Measurements from ENCODE around the gene SCUBE1.
A peak's percentile ranks its signal among the peaks of the same experiment; 100 is the strongest.

Gene SCUBE1

DNA sequence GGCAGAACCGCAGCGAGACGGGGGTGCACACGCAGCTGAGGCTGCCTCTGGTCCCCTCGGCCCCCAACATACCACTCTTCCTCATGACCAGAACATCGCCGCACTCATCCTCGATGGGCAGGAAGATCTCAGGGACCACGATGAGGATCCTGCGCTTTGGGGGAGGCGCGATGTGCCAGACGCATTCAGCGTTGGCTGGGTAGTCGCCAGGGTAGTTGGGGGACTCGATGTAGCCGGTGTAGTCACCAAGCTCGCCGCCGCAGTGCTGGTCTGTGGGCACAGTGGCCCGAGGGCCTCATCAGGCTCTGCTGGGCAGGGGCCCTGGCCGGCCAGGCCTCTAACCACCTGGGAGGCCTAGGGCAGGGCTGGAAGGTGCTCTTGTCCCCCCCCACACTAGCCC is 133.2 kb downstream of the SCUBE1 start:
- DNase-seq, result no peak

DNA sequence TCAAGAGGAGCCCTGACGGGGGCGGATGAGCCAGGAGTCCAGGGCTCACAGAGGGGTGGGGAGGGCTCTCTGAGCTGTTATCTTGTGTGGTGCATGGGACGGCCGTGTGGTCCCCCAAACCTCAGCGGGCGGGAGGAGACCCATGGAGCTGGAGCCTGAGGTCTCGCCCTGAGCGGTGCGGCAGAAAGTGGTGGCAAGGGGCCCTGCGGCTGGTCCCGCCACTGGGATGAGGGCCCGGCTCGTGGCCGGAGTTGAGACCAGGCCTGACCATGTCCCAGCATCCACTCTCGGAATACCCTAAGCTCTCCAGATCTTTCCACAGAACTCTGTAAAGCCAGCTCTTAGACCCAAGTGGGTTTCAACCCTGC is 133.7 kb downstream of the SCUBE1 start:
- DNase-seq, result no peak

DNA sequence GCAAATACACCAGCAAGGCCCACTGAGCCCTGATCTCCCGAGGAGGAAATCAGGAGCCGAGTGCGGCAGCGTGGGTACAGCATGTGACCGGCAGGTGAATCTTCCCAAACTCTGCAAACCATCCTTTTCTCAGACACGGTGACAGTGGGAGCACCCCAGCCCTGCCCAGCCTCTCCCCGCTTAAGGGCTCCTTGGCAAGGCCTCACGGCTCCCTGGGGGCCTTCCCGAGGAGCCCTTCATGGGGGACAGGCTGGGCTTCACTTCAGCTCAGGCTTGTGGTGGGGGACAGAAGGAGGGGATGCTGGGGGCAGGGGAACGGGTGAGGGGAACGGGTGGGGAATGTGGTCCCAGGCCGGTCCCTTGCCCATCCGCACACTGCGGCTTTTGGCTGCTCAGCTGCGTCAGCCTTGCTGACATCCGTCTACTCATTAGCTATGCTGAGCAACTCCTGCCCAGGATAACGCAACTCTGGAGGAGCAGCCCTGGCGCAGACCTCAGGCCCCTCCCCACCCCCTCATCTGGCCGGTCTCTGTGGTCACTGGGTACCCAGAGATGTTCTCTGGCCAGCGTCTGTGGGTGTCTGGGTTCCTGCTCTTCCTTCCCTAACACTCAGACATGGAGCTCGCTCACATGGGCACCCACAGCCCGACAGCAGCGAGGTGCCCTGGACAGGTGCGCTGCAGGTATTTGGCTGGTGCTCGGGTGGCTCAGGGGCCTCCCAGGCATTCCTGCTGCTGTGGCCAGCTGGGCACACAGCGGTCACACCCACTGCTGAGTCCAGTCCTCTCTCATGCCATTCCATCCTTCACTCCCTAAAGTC is 134.3 kb downstream of the SCUBE1 start:
- DNase-seq, result no peak

DNA sequence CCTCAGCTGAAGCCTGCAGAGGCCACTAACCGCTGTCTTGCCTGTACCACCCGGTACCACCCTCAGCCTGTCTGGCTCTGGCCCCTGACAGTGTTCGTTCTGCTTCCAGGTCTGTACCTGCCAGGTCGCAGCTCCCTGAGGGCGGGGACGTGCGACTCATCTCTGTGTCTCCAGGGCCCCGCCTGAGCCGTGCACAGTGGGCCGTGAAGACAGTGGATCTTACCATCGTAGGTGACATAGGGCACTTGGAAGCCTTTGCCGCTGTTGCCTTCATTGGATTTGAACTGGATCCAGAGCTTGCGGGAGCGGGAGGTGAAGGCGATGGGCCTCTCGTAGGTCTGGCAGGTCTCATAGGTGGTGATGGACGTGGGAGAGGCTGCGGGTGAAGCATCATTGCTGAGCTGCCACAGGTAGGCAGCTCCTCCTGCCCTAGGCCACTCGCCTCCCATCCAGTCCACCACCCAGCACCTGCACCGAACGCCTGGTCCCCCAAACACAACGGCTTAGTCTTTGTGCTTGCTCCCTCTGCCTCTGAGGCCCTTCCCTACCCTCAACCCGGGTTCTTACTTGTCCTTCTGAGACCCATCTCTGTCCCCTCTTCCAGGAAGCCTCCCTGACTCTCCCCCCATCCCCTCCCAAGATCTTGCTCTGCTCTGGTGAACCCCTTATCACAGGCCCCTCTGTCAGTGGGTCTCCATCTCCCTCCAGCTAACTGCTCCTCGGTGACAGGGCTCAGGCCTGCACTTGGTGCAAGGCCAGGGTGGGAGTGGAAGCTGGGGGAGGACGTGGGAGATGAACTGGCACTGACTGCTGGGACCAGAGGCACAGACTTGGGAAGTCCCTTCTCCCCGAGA is 135.1 kb downstream of the SCUBE1 start:
- no peak for DNase-seq

DNA sequence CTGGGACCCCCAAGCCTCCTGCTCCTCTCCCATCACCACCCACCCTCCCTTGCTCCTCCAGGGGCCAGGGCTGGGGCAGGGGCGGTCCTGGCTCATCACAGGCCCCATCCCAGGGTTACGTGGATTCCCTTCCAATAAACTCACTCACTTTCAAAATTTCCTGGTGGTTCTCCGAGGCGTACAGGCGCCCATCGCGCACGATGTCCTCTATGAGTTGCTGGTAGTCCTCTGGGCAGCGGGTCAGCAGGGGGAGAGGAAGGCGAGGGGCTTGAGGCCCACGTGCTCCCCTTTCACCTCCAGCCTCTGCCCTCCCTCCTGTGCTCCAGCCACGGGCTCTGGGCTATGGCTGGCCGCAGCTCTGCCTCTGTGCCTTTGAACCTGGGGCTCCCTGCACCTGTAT is 135.8 kb downstream of the SCUBE1 start:
- no peak for DNase-seq

DNA sequence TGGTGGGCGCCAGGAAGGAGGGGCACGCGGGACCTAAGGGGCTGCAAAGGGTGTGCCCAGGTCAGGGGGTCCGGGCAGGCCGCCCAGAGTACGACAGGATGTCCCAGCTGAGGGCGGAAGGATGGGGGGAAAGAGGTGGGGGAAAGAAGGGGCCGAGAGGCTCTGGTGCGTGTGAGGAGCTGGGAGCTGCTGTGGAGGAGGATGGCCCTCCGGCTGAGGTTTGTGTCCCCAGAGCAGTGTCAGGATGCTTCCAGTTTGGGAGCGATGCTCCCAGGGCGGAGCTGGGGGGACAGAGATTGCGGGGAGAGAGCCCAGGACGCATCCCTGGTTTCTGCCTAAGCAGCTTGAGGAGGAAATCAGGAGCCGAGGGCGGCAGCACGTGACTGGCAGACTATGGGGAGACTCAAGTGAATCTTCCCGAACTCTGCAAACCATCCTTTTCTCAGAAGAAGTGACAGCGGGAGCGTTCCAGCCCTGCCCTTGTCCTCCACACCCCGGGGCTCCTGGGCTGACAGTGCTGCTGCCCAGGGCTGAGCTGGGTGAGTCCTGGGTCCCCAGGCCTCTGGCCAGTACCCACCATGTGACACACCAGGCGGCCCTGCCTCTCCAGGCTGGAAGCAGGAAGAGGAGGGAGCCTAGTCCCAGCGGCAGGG is 136.5 kb downstream of the SCUBE1 start:
- DNase-seq, result no peak

DNA sequence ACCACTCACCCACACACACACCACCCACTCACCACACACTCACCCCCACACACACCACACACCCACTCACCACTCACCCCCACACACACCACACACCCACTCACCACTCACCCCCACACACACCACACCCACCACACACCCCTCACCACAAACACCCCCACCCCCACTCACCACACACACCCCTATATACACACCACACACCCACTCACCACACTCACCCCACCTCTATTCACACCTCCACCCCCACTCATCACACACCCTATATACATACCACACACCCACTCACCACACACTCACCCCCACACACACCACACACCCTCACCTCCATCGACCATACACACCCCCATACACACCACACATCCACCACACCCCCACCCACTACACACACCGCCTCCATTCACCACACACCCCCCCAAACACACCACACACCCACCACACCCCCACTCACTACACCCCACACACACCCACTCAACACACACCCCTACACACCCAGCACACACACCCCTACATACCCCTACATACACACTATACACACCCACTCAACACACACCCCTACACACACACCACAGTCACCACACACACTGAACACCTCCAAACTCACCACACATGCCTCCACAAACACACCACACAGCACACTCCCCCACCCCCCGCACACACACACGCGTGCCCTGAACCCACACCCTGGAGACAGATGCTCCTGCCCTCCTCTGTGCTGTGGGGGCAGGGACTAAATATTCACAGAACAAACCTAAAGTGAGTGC is 137.2 kb downstream of the SCUBE1 start:
- DNase-seq, result peak; percentile 32

DNA sequence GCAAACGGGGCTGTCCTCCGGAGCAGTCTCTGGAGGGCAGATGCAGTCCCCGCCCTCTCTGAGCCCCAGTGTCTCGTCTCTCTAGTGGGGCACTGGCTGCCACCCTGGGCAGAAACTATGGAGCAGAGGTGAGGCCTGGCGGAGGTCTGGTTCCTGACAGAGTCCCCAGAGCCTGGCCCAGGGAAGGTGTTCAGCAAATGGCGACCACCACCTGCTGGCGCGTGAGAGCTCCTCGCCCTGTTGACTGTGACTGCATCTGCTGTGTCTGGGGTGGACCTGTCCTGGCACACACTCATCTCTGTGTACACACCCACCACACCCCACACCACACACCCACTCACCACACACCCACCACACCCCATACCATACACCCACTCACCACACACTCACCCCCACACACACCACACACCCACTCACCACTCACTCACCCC is 137.9 kb downstream of the SCUBE1 start:
- no peak for DNase-seq

DNA sequence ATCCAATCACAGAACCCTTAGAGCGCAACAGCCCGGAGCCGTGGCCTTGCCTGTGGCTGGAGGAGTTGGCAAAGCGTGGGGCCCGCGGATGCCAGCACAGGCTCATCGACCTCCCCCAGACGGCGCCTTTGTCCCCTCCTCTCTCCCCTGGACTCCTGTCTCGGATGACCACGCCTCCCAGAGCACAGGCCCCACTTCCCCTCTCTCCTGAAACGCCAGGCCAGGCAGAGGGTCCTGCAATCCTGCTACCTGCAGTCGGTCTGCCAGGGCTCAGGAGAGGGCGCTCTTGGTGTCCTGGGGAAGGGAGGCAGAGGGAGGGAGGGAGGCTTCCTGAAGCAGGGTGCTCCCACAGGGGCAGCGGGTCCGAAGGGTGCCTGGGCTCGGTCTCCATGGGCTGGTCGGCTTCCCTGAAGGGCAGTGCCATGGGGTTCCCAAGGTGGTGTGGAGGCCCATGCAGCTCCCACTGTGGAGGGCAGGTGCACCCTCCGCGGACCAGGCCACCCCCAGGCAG is 139.6 kb downstream of the SCUBE1 start:
- no peak for DNase-seq

DNA sequence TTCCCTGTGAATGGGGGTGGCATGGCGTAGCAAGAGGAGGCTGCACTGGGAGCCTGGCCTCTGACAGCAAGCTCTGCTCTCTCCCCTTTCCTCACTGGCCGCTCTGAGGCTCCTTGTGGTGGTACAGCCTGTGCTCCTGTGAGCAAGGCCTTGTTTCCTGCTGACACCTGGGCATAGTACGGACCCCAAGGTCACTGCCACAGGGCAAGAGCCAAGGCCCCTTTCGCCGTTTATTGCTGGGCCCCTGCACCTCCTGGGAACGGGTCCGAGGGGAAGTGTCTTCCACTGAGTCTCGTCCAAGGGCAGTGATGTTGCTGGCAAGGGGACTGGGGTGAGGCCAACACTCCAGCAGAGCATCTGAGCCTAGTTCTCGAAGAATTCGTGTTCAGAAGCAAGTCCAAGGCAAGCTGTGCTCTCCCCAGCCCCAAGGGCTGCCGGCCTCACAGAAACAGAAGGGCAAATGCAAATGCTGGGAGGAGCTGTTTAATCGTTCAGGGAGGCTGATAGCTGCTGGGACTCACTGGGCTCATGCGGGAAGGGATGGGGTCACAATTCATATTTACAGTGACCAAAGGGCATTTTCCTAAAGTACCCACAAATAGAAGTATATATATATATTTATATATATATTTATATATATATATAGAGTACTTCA is 140.3 kb downstream of the SCUBE1 start:
- no peak for DNase-seq

DNA sequence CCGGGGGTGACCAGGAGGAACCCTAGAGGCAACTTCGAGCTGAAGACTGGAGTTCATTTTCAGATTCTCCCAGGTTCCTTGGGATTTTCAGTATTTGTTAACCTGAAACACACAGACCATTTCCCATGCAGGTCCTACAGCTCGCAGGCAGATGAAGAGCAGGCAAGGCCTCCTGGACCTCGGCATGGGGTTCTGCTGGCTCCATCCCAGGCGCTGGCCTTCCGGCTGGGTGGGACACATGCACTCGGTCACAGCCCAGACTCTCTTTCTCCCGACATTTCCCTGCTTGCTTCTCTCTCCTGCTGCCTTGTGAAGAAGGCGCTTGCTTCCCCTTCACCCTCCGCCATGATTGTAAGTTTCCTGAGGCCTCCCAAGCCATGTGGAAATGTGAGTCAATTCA is 140.8 kb downstream of the SCUBE1 start:
- DNase-seq, result no peak

DNA sequence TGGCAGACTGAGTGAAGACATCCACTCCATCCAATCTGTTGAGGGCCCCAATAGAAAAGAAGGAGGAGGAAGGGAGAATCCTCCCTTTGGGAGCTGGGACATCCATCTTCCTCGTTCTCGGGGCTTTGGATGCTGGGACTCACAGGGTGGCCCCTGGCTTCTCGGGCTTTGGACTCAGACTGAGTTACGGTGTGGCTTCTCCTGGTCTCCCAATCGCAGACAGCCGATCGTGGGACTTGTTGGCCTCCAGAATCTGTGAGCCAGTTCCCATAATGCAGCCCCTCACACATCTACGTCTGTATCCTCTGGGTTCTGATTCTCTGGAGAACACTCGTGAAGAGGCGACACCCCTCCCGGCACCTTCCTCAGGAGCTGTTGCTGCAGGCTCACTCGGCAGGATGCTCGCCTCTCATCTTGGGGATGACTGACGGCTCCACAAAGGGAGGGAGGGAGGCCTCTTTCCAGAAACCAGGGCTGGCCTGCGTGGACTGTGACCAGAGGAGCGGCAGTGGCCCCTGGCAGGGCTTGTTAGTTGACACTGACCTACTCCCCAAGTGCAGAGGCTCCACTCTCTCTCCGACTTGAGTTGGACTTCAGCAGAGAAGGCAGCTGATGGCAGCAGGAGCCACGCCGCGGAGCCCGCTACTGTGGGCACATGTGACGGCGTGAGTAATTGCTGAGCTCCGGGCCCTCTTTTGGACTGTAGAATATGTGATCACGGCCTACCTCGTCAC is 141.5 kb downstream of the SCUBE1 start:
- no peak for DNase-seq

DNA sequence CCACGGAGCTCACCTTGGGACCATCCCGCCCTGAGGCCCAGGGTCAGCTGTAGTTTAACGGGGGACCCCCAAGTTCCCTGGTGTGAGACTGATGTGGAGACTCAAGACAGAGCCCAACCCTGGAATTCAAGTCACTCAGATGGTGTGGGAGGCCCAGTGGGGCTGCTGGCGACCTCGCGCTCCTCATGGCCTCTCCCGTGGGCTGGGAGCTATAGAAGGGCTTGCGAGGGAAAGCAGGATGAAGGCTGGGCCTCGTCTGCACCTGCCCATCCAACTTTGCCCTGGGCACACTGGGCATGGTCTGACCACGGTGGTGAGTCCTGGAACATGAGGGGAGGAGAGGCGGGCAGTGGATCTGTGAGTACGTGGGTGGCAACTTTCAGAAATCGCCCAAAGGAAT is 142.6 kb downstream of the SCUBE1 start:
- no peak for DNase-seq

DNA sequence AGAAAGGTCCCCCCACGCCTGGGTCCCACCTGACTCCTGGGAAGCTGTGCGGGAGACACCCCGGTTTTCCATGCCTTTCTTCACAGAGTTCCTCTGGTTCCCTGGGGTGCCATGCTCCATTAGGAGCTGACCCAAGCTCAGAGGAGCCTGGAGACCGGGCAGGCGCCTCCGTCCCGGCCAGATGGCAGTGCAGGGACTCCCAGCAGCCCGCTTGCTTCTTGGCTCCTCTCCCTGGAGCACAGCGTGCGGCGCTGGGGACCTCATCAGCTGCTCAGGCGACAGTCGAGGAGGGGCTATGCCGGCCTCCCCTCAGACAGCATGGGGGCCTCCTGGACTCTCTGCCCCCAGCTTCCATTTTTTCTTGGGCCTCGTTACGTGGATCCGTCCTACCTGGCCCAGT is 143.1 kb downstream of the SCUBE1 start:
- DNase-seq, result no peak

DNA sequence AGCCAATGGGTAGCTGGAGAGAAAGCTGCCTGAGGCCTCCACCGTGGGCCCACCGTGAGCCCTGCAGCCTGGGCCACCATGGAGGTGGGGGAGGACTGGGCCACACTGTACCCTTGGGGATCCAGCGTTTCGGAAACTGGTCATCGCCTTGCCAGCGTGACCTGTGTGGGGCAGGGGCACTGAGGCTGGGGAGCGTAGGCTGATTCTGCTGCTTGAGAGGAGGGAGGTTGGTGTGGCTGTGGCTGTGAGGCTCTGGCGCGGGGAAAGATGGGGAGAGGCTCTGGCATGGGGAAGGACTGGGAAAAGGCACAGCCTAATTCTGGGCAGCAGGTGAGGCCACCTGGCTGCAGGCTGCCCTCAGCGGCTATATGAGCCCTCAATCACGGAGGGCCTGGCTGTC is 143.6 kb downstream of the SCUBE1 start:
- no peak for DNase-seq

DNA sequence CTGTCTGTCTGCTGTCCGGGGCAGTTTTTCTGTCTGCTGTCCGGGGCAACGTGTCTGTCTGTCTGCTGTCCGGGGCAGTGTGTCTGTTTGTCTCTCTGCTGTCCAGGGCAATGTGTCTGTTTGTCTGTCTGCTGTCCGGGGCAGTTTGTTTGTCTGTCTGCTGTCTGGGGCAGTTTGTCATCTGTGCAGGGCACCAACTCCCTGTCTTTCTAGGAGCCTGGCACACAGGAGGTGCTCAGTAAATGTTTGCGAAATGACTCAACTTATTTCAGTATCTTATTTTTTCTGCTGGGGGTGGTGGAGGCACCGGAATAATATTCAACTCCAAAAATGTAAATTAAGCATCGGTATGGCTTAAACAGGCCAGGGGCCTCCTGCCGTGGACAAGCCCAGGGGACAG is 144.2 kb downstream of the SCUBE1 start:
- no peak for DNase-seq

DNA sequence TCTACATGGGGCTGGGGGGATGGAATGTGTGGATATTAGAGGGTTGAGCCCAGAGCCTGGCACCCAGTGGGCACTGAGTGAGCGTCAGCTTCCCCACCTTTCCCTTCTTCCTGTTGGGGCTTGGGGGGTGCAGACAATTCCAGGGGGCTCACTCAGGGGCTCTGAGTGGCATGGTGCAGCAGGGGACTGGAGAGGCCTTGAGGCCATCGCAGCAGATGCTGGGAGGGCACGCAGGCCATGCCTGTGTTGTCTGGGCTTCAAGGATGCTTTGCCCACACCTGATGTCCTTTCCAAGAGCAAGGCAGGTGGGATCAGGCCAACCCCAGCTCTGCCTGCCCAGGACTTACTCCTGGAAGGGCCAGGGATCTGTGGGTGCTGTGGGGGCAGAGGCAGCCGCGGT is 145.0 kb downstream of the SCUBE1 start:
- DNase-seq, result no peak

DNA sequence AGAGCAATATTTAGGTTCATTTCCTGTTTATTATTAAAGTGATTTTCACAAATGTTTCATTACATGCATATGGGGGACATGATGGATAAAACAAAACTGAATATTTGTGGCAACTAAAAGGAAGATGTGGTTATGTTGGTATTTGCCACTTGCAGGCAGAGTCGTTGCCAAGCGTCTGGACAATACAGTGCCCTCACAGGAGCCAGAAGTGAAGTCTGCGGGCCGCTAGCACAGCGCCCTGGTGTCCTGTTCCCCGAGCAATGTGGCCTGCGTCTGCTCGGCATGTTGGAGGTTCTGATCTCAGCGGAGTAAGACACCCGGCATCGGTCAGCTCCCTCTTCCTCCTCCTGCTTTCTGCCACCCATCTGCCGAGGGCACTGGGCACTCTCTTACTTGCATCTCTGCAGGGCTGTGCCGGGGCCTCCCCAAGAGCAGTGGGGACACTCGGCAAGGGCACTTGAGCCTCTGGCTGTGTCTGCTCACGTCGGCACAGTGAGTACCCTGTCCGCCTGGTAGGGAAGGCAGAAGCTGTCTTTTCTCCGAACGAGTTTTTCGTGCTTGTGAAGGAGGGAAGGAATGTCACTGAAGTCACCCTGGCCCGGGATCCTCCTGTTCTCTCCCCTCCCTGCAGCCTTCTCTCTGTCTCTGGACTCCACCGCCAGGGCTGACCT is 145.8 kb downstream of the SCUBE1 start:
- DNase-seq, result no peak

DNA sequence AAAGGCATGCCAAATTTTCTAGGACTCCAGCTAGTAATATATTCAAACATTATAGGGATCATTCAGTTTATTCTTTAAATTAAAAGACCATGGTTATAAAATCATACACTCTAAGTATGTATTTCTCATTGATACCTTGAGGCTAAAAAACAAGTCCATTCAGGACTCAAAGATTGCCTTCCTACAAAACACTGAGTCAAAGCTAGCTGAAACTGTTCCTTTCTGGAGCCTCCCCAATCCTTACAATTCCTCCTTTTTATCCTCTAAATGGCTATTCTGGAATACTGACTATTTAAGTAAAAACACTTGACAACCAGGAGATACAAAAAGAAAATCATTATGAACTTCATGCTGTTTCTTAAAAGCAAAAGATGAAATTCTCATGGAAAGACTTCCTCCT is 151.3 kb downstream of the SCUBE1 start:
- no peak for DNase-seq

DNA sequence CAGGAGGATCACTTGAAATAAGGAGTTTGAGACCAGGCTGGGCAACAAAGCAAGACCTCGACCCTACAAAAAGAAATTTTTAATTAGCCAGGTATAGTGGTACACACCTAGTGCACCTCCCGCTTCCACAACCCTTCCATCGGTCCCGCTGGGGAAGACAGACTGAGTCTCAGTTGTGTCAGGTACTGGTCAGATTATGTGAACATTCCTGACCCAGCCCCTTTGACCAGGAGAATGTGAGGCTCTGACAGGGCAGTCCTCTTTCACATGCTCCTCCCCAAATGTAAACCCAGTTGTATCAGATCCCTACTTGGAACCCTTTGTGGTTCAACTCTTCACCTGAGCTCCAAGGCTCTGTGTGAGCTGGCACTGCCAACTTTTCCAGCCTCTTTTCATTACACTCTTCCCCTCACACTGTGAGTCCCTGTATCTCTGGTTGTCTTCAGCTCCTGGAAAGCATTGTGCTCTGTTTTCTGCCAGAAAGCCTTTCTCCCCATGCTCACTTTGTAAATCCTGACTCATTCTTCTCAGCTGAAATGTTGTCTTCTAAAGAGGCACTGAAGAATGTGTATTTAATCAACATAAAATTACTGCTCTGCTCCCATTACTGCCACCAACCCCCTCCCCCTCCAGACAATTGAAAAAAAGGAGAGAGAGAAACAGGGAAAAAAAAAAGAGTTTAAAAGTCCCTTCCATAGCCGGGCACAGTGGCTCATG is 154.2 kb downstream of the SCUBE1 start:
- DNase-seq, result no peak

Measured in activated gamma-delta T cell treated with Interleukin-2 at 50 U/mL for 16 hours (primary cell).